NCI-H146 (cell line): ENCODE data around the gene ESPNL.

Source experiments
- DNase-seq: peaks from one replicate; lab custom pipeline; 2025; lab: John Stamatoyannopoulos, UW

The ESPNL gene

DNA sequence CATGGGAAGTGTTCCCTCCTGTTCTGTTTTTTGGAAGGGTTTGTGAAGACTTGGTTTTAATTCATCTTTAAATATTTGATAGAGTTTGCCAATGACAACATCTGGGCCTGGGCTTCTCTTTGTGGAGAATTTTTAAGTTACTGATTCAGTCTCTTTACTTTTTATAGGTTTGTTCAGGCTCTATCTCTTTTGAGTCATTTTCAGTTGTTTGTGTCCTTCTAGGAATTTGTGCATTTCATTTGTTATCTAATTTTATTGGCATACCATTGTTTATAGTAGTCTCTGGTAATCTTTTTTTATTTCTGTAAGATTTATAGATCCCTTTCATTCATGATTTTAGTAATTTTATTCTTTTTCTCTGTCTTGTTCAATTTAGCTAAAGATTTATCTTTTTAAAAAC lies 24.7 kb upstream of the ESPNL start:
- no peak for DNase-seq

DNA sequence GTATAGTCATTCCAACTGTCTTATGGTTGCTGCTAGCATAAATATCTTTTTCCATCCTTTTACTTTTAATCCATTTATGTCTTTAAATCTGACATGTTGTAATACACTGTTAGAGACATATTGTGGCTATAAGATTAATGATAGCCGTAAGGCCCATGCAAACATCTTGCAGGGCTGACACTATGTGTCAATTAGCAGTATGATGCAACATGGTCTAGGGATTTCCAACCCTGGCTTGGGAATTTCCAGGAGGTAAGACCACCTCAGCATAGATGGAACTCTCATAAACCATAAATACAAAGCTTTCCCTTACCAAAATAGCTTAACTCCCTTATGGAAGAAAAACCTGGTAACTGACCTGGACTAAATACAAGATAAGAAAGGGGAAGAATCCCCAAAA lies 22.8 kb upstream of the ESPNL start:
- no peak for DNase-seq

- DNase-seq: no peak
Measured at GRCh38 chr2:238079874-238080327, 20.2 kb upstream of the ESPNL start.

- no peak for DNase-seq
Measured at GRCh38 chr2:238080518-238080917, 19.6 kb upstream of the ESPNL start.

GRCh38 chr2:238081150-238081549 lies 19.0 kb upstream of the ESPNL start:
- DNase-seq: no peak

DNA sequence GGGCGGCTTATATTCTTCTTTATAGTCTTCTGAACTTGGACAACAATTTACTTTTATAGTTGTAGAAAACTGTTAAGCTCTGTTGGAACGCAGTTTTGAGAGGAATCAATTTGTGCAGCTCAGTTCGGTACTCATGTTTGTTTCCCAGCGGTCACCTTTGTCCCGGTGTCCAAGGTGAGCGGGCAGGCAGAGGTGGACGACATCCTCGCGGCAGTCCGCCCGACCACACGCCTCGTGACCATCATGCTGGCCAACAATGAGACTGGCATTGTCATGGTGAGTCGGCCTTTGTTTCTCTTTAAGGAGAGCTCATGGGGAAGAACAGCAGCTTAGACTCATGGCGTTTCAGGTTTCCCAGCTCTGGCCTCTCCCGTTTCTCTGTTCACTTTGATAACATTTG lies 18.6 kb upstream of the ESPNL start:
- no peak for DNase-seq

- no peak for DNase-seq
Measured at GRCh38 chr2:238082151-238082550, 18.0 kb upstream of the ESPNL start.

DNA sequence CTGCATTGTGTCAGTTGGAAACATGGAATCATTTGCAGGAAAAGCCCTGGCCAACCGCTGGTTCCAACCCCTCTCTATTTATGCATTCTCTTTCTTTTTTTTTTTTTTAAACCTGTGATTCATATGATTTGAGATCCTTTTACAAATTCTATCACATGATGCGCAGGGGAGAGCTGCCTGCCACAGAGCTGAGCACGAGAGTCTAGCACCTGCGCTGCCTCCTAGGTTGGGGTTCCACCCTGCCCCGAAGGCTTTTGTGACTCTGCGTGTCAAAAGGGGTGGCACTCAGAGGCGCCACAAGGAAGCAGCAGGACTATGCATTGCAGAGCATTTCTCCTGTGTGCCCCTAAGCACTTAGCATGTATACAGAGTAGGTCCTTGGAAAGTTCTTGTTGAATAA lies 17.3 kb upstream of the ESPNL start:
- DNase-seq: no peak

DNA sequence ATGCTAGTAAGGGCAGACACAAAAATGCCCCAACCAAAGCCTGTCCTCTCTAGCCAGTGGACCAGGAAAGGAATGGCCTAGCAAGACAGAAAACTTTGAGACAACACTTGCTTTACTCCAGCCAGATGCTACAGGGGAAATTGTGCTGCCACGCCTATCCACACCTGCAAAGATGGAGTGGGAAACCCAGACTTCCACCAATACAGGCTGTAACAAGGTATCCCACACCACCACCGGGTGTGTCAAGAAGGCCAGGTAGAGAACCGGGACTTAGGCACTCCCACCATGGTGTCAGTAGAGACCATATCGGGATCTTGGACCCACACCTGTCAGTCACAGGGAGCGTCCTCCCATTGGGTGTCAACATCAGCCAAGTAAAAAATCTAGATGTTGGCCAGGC lies 16.2 kb upstream of the ESPNL start:
- no peak for DNase-seq

DNA sequence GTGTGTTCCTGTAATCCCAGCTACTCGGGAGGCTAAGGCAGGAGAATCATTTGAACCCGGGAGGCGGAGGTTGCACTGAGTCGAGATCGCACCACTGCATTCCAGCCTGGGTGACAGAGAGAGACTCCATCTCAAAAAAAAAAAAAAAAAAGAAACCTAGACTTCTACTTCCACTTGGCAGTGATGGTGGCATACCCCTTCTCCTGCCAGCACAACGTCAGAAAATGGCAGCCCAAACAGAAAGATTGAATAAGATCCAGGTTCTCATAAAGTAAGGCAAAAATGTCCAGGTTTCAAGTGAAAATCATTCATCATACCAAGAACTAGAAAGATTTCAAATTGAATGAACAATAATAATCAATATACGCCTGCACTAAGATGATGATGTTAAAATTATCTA lies 15.4 kb upstream of the ESPNL start:
- DNase-seq: no peak

DNA sequence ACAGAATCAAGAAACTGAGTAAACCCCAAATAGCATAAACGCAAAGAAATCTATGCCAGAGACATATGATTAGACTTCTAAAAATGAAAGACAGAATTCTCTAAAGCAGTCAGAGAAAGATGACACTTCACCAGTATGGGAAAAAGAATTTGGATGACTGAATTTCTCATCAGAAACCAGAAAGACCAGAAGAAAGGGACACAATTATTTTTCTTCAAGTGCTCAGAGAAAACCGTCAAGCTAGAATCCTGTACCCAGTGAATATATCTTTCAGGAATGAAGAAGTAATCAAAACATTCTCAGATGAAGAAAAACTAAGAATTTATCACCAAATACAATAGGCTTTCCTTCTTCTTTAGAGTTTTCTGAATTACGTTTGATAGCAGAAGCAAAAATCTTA lies 14.2 kb upstream of the ESPNL start:
- DNase-seq: no peak

- DNase-seq: no peak
Measured at GRCh38 chr2:238087211-238087610, 12.9 kb upstream of the ESPNL start.

GRCh38 chr2:238090887-238091286 lies 9.3 kb upstream of the ESPNL start:
- no peak for DNase-seq

- no peak for DNase-seq
Measured at GRCh38 chr2:238091436-238092060, 8.6 kb upstream of the ESPNL start.

DNA sequence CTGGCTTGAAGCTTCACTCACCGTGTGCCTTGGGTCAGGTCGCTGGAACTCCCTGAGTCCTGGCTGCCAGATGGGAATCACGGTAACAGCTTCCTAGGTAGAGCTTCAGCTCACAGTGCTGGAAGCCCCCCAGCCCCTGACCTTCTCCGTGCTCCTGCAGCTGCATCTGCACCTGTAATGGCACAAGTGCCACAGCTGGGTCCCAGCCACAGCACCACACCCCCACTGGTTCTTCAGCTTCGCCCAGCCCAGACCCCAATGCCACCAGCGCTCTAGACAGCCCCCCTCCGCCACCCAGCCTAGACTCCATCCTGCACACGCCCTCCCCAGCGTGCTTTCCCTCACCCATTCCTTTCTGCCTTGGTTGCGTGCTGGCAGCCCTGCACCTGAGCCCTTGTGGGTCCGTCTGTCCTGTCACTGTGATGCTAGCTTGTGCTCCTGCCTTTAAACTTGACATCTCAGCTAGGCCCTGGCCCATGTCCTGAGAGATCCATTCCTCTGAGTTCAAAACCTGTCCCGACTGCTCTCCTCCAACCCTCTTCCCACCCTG lies 7.6 kb upstream of the ESPNL start:
- no peak for DNase-seq

GRCh38 chr2:238093181-238094140 lies 6.7 kb upstream of the ESPNL start:
- no peak for DNase-seq

- DNase-seq: no peak
Measured at GRCh38 chr2:238094438-238095022, 5.6 kb upstream of the ESPNL start.

DNA sequence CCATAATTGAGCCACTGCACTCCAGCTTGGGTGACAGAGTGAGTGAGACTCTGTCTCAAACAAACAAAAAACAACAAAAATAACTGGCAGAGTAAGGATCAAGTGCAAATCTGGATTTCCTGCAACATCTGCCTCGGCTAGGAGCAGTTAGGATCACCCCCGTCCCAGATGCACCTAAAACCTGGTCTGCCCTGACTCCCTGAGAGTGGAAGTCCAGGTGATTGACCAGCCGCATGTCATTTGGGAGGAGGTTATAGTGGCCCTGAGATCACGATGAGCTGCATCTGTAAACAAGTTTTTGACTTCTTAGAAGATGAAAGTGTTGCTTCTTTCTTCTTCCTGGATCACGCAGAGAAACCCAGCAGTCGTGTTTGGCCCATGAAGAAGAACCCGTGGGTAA lies 5.0 kb upstream of the ESPNL start:
- DNase-seq: no peak

- peak; percentile 92 for DNase-seq
Measured at GRCh38 chr2:238096311-238097011, 3.7 kb upstream of the ESPNL start.

DNA sequence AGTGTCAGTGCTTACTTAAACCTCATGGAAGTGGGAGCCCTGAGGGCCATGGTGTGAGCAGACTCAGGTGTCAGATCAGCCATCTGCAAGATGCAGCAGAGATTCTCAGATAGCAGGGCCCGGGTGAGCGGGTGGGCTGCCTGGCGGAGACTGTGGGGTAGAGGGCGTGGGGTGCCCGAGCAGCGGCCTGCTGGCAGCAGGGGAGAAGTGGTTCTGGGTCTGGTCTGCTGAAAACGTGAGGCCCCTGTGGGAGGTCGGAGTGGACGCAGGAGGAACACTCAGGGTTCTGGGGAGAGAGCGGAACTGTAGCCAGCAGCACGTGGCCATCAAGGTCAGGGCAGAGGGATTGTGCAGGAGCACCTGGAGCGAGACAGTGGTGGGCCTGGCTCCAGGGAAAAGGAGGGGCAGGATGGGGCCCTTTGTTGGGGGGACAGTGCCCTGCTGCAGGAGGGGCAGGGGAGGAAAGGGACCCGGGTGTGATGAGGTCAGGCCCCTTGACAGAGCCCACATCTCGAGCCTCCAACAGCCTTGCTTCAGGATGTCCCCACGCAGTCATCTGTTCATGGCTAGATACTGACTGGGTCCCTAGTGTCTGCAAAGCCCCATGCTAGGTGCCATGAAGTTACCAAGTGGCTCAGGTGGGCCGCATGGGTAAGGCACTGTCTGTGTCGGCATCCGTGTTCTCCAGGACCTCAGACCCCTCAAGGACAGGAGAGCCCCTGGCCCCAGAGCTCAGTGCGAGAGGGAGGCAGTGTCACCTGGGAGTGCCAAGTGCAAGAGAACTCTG lies 2.7 kb upstream of the ESPNL start:
- DNase-seq: no peak
